ENCODE data around the gene SLC35G2. TPM values are rescaled to one million over a fixed set of nuclear protein-coding genes. Genes with fewer than 3 reads are reported as not detected.
"Not testable (repeated sequence)": the region's sequence is repeated elsewhere in the genome, so short reads cannot be mapped to it uniquely, and the experiment has no call there.

Gene SLC35G2
- total RNA-seq, 1 donor from 2014 or later: 13.7 TPM

DNA sequence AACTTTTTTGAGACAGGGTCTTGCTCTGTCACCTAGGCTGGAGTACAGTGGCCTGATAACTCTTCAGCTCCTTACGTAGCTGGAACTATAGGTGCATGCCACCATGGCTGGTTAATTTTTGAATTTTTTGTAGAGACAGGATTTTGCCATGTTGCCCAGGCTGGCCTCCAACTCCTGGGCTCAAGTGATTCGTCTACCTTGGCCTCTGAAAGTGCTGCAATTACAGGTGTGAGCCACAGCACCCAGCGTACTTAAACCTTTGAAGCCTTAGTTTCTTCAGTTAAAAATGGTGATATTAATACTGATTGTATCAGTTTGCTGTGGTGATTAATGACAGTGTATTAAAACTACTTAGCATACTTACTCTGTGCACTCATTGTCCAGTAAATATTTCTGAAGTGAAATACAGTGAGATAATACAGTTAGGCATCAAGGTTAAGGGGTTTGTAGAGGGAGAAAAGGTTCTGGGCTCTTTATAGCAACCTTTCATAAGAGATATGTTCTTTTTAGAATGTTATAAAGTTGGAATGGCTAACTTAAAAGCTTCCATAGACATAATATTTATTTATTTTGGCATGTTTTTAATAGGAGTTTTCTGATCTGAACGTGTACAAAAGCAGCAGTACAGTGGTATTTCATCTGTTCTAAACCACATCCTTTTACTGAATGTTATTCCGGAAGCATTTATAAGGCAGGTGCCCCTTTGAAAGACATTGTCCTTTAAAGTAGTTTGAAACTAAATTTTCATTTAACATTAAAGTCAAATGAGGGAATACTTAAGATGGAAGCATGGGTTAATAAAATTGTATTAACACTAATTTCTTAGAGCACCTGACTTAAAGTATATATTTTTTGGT, 66.7 kb downstream of the SLC35G2 start:
- no peak for DNase-seq (ENCODE audit: low read depth)

DNA sequence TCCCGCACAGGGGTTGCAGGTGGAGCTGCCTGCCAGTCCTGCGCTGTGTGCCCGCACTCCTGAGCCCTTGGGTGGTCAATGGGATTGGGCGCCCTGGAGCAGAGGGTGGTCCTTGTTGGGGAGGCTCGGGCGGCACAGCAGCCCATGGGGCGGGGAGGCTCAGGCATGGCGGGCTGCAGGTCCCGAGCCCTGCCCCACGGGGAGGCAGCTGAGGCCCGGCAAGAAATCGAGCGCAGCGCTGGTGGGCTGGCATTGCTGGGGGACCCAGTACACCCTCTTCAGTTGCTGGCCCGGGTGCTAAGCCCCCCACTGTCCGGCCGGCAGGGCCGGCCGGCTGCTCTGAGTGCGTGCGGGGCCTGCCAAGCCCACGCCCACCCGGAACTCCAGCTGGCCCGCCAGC, 71.0 kb downstream of the SLC35G2 start:
- no peak for DNase-seq (ENCODE audit: low read depth)

DNA sequence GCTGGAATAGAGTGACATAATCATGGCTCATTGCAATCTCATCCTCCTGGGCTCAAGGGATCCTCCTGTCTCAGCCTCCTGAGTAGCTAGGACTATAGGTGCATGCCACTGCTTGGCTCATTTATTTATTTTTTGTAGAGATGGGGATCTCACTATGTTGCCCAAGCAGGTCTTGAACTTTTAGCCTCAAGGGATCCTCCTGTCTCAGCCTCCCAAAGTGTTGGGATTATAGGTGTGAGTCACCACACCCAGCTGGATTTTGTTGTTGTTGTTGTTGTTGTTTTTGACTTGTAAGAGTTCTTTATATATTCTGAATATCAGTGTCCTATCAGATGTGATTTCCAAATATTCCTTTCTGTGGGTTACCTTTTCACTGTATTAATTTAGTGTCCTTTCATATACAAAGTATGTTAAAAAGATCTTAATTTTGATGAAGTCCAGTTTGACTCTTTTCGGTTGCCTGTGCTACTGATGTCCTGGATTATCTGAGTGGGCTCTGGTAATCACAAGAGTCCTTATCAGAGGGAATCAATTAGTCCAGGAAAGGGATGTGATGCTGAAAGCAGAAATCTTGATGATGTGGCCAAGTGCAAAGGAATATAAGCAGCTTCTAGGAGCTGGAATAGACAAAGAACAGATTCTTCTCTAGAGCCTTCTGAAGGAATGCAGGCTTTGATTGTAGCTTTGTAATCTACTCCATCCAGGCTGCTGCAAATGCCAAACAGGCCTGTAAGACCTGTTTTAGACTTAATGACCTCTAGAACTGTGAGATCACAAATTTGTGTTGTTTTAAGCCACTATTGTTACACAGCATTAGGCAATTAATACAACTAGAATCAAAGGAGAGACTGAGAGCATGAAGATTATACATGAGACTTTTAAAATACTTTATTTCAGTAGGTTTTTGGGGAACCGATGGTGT, 73.3 kb downstream of the SLC35G2 start:
- DNase-seq (ENCODE audit: low read depth): no peak

DNA sequence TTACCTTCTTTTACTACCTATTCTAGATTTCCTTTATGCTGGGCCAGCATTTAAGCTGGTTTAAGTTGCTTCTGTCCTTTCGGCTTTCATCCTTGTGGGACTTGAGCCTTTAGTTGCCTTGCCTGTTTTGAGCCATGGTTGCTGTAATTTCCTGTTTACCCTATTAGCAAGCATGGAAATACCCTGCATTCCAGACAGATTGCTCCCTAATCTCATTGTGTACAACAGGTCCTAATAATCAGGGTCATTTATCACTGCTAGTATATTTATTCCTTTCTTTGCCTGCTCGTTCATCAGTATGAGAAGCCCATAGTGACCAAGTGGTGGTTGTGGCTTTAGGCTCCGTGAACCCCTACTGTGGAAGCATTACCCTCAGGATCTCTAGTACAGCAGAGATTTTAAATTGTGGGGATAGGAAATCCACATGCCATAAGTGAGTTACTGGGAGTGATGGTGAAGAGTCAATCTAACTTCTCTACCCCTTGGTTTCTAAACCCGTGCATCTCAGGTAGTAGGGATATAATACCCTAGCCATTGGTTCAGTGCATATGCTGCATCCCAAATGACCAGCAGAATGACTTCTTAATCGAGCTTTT, 75.0 kb downstream of the SLC35G2 start:
- DNase-seq (ENCODE audit: low read depth): peak; percentile 89

GRCh38 chr3:136897171-136897570, 78.2 kb downstream of the SLC35G2 start:
- DNase-seq (ENCODE audit: low read depth): not testable (repeated sequence)

DNA sequence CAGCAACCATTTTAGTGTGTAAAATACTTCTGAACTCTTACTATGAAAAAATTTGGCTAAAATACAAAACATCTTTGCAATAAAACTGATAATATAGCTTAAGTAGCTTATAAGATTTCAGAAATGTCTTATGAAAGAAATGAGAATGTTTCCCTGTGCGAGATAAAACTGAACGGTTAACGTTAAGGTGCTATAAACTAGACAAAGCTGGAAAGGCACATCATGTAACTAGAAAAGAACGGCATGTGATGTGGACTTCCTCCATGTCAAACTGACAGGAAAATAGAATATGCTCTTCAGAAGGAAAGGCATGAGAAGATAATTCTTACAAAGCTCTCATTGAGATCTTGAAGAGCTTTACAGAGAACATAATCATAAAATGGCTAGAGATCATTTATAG, 79.6 kb downstream of the SLC35G2 start:
- no peak for DNase-seq (ENCODE audit: low read depth)

GRCh38 chr3:136898954-136899353, 80.0 kb downstream of the SLC35G2 start:
- no peak for DNase-seq (ENCODE audit: low read depth)

GRCh38 chr3:136899622-136900158, 80.8 kb downstream of the SLC35G2 start:
- DNase-seq (ENCODE audit: low read depth): no peak

- DNase-seq (ENCODE audit: low read depth): not testable (repeated sequence)
Measured at GRCh38 chr3:136900694-136901093, 81.8 kb downstream of the SLC35G2 start.

DNA sequence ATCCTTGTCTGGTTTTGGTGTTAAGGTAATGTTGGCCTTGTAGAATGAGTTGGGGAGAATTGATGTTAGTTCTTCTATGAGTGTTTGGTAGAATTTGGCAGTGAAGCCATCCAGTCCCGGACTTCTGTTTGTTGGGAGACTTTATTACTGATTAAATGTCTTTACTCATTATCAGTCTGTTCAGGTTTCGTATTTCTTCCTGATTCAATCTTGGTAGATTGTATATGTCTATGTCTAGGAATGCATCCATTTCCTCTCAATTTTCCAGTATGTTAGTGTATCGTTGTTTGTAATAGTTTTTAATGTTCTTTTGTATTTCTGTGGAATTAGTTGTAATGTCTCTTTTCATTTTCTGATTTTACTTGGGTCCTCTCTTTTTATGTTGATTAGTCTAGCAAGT, 82.5 kb downstream of the SLC35G2 start:
- DNase-seq (ENCODE audit: low read depth): no peak

- DNase-seq (ENCODE audit: low read depth): not testable (repeated sequence)
Measured at GRCh38 chr3:136902530-136902929, 83.6 kb downstream of the SLC35G2 start.

- no peak for DNase-seq (ENCODE audit: low read depth)
Measured at GRCh38 chr3:136903899-136904298, 85.0 kb downstream of the SLC35G2 start.

- DNase-seq (ENCODE audit: low read depth): no peak
Measured at GRCh38 chr3:136904746-136905145, 85.8 kb downstream of the SLC35G2 start.

Other genes starting within 250 kb of the SLC35G2 start
- gene STAG1, start 66.7 kb upstream of the SLC35G2 start, total RNA-seq: 25.5 and 41.3 TPM in 2 replicates
- gene NCK1, start 43.1 kb downstream of the SLC35G2 start, total RNA-seq: 49.1 and 58.6 TPM in 2 replicates
- 0.35 and 0.40 TPM in 2 replicates for gene IL20RB, start 138.9 kb downstream of the SLC35G2 start, total RNA-seq